Measurements from ENCODE around the gene ENTPD1.

DNA sequence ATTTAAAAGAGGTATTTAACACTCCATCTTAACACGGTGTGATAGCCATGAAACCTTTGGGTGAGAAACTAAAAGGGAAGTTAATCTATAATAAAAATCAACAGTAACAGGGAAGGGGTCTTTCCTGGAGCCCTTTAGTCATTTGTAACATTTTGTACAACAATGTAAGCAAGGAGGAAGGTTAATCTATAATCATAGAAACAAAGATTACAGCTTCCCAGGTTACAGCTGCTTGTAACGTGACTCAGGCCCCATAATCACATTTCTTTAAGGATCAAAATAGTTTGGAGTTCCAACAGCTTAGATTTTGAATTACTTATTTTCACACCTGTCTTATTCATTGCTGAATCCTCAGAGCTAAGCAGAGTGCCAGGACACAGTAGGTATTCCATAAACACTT, 133.9 kb downstream of the ENTPD1 start:
- TF ChIP-seq, protein P1, sequence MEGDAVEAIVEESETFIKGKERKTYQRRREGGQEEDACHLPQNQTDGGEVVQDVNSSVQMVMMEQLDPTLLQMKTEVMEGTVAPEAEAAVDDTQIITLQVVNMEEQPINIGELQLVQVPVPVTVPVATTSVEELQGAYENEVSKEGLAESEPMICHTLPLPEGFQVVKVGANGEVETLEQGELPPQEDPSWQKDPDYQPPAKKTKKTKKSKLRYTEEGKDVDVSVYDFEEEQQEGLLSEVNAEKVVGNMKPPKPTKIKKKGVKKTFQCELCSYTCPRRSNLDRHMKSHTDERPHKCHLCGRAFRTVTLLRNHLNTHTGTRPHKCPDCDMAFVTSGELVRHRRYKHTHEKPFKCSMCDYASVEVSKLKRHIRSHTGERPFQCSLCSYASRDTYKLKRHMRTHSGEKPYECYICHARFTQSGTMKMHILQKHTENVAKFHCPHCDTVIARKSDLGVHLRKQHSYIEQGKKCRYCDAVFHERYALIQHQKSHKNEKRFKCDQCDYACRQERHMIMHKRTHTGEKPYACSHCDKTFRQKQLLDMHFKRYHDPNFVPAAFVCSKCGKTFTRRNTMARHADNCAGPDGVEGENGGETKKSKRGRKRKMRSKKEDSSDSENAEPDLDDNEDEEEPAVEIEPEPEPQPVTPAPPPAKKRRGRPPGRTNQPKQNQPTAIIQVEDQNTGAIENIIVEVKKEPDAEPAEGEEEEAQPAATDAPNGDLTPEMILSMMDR (IDR thresholded peaks at IDR 0.05; ENCODE audit: insufficient read depth, low read depth, low read length), result no peak
- TF ChIP-seq EZH2 (IDR thresholded peaks at IDR 0.05; ENCODE audit: insufficient read depth, low read length), result no peak
